Gastrocnemius medialis (tissue), 4 donors: ENCODE measurements around the gene NIPSNAP3A. TPM values are rescaled to one million over a fixed set of nuclear protein-coding genes. Genes with fewer than 3 reads are reported as not detected.

Source experiments
- ATAC-seq, 2 donors: fragments of 150-250 bp; one replicate each; pipeline ENCODE4 v1.9.1; 2016
- DNase-seq, 2 donors: peaks; one replicate each; pipeline ENCODE4 v3.0.0-alpha.2; 2019
- H3K27ac ChIP-seq, 4 donors: fragments of 200-600 bp; sonication (generic); 1 replicate in 1 of 4; 2 replicates in 3 of 4; pipeline ENCODE4 v1.5.1; 2016 to 2018; ENCODE audit warnings: mild to moderate bottlenecking in 2 of 4, moderate library complexity in 1 of 4
- H3K27me3 ChIP-seq, 3 donors: fragments of 200-600 bp; sonication (generic) in 2 of 3; 1 replicate in 1 of 3; 2 replicates in 2 of 3; pipeline versions ENCODE4 v1.5.1 to v1.6.0; 2016 to 2019; ENCODE audit warnings: mild to moderate bottlenecking in 1 of 3, moderate library complexity in 1 of 3
- H3K36me3 ChIP-seq, 2 donors: fragments of 200-600 bp; sonication (generic) in 1 of 2; one replicate each; pipeline ENCODE4 v1.5.1; 2017 to 2018
- H3K4me1 ChIP-seq, 2 donors: fragments of 200-600 bp; sonication (generic) in 1 of 2; one replicate each; pipeline ENCODE4 v1.5.1; 2016 to 2017; ENCODE audit warnings: mild to moderate bottlenecking in 2 of 2
- H3K4me3 ChIP-seq, 4 donors: fragments of 200-600 bp; sonication (generic) in 3 of 4; 1 replicate in 1 of 4; 2 replicates in 3 of 4; pipeline ENCODE4 v1.5.1; 2016 to 2019; ENCODE audit warnings: mild to moderate bottlenecking in 2 of 4
- H3K9me3 ChIP-seq, 3 donors: fragments of 200-600 bp; sonication (generic) in 2 of 3; 1 replicate in 1 of 3; 2 replicates in 2 of 3; pipeline ENCODE4 v1.5.1; 2016 to 2019
- CTCF ChIP-seq, 5 experiments: fragments of 450-650 bp in 3 of 5; fragments of 200-600 bp in 2 of 5; sonication (generic) in 2 of 5; IDR thresholded peaks in 4 of 5; conservative IDR thresholded peaks in 1 of 5; 1 replicate in 4 of 5; 2 replicates in 1 of 5; pipeline ENCODE4 v1.5.1; 2016 to 2019; ENCODE audit warnings: antibody characterized with exemption in 5 of 5, mild to moderate bottlenecking in 3 of 5, moderate library complexity in 3 of 5
- POLR2A ChIP-seq, 2 donors: fragments of 450-650 bp; IDR thresholded peaks; one replicate each; pipeline ENCODE4 v1.6.1; 2017; ENCODE audit warnings: antibody characterized with exemption in 2 of 2, mild to moderate bottlenecking in 2 of 2, moderate library complexity in 2 of 2
- in situ Hi-C, 4 donors: fragments of 200-750 bp; cut with MboI; loops; one replicate each; pipeline versions ENCODE4 v1.15.0 to v1.8.0; 2017; ENCODE audit warnings: low sequenced_read_pairs in 4 of 4
- intact Hi-C: fragments of 100-400 bp; cut with DNase I; formaldehyde crosslinking; loops from one replicate; pipeline ENCODE4 v1.15.1; 2023; ENCODE audit warnings: low total_unique reads
- total RNA-seq, 4 donors: library from RNA; depleted of rRNA; stranded (reverse); fragments of >200 nt; gene quantifications; one replicate each; pipeline versions ENCODE4 v1.1.0 to v1.2.3, GENCODE V29; 2016

The NIPSNAP3A gene
- total RNA-seq, 4 donors from 2014 or later: 5.9 to 17.2 (median 6.9) TPM

- no peaks in the 10 kb centered on the region for H3K9me3 ChIP-seq
- peaks cover 9 to 100% of the 10 kb centered on the region in 2 donors for H3K36me3 ChIP-seq
- no peak for TF ChIP-seq CTCF (IDR thresholded peaks at IDR 0.05 in 4 of 5, conservative IDR thresholded peaks at IDR 0.05 in 1 of 5)
- no peak for TF ChIP-seq POLR2A (IDR thresholded peaks at IDR 0.05)
- DNase-seq (no peak), ATAC-seq (no peak)
- H3K27me3 ChIP-seq: no peaks in the 10 kb centered on the region
- H3K4me3 ChIP-seq: no peak overlapping the region
- in situ Hi-C loops (loop anchor here in 2 of 4 donors (25.0 kb wide), 1 partner anchor 624 kb away; no protein-coding TSS in a partner anchor), intact Hi-C loops (no loop called here)
- no peaks in the 10 kb centered on the region for H3K4me1 ChIP-seq
- no peak overlapping the region for H3K27ac ChIP-seq
These were observed 40.8 kb downstream of the NIPSNAP3A start for GRCh38 chr9:104788251-104788650.

- DNase-seq (peak; percentile 30 to 49), ATAC-seq (peak; percentile 65 to 72)
- Histone ChIP-seq H3K4me3 (no peak overlapping the region), H3K4me1 (no peaks in the 10 kb centered on the region), H3K27ac (peak overlapping the region; percentile 32 to 53 (median 51)), H3K27me3 (no peaks in the 10 kb centered on the region), H3K9me3 (no peaks in the 10 kb centered on the region), H3K36me3 (peaks cover 12 to 100% of the 10 kb centered on the region in 2 donors)
- intact Hi-C loops: no loop called here
- in situ Hi-C loops: loop anchor here in 2 of 4 donors (25.0 kb wide), 1 partner anchor 618 kb away; no protein-coding TSS in a partner anchor
- TF ChIP-seq POLR2A (IDR thresholded peaks at IDR 0.05) (no peak), CTCF (IDR thresholded peaks at IDR 0.05 in 4 of 5, conservative IDR thresholded peaks at IDR 0.05 in 1 of 5) (no peak)
These were observed 46.6 kb downstream of the NIPSNAP3A start for GRCh38 chr9:104794070-104794469.

- Histone ChIP-seq H3K4me1 (no peaks in the 10 kb centered on the region), H3K27ac (peak overlapping the region; percentile 32 to 55 (median 52)), H3K9me3 (no peaks in the 10 kb centered on the region), H3K36me3 (peaks cover 10 to 98% of the 10 kb centered on the region in 2 donors), H3K4me3 (no peak overlapping the region), H3K27me3 (no peaks in the 10 kb centered on the region)
- peak in 1 of 2 donors; percentile 32 for ATAC-seq
- no peak for TF ChIP-seq CTCF (IDR thresholded peaks at IDR 0.05 in 4 of 5, conservative IDR thresholded peaks at IDR 0.05 in 1 of 5)
- TF ChIP-seq POLR2A (IDR thresholded peaks at IDR 0.05): no peak
- no peak for DNase-seq
- intact Hi-C loops: no loop called here
- in situ Hi-C loops: loop anchor here in 2 of 4 donors (25.0 kb wide), 1 partner anchor 617 kb away; no protein-coding TSS in a partner anchor
These were observed 47.6 kb downstream of the NIPSNAP3A start for GRCh38 chr9:104795082-104795481.

- Histone ChIP-seq H3K36me3 (peaks cover 3 to 98% of the 10 kb centered on the region in 2 donors), H3K9me3 (no peaks in the 10 kb centered on the region), H3K4me1 (no peaks in the 10 kb centered on the region), H3K4me3 (no peak overlapping the region), H3K27ac (peak overlapping the region; percentile 32 to 55 (median 52)), H3K27me3 (no peaks in the 10 kb centered on the region)
- intact Hi-C loops (no loop called here), in situ Hi-C loops (loop anchor here in 2 of 4 donors (25.0 kb wide), 1 partner anchor 616 kb away; no protein-coding TSS in a partner anchor)
- ATAC-seq (no peak), DNase-seq (no peak)
- no peak for TF ChIP-seq POLR2A (IDR thresholded peaks at IDR 0.05)
These were observed 48.4 kb downstream of the NIPSNAP3A start for GRCh38 chr9:104795857-104796256.

- H3K36me3 ChIP-seq: peaks cover 6 to 98% of the 10 kb centered on the region in 2 donors
- no peaks in the 10 kb centered on the region for H3K9me3 ChIP-seq
- TF ChIP-seq POLR2A (IDR thresholded peaks at IDR 0.05) (no peak), CTCF (IDR thresholded peaks at IDR 0.05 in 4 of 5, conservative IDR thresholded peaks at IDR 0.05 in 1 of 5) (no peak)
- H3K27ac ChIP-seq: peak overlapping the region in 1 of 4 donors; percentile 46
- no peak for ATAC-seq
- intact Hi-C loops (no loop called here), in situ Hi-C loops (loop anchor here in 2 of 4 donors (25.0 kb wide), 1 partner anchor 614 kb away; no protein-coding TSS in a partner anchor)
- H3K4me3 ChIP-seq: no peak overlapping the region
- DNase-seq: no peak
- no peaks in the 10 kb centered on the region for H3K27me3 ChIP-seq
- no peaks in the 10 kb centered on the region for H3K4me1 ChIP-seq
These were observed 50.9 kb downstream of the NIPSNAP3A start for GRCh38 chr9:104798209-104798995.
